Psoas muscle (tissue), 8 donors: ENCODE results near the gene TNFAIP3. TPM values are rescaled to one million over a fixed set of nuclear protein-coding genes. Genes with fewer than 3 reads are reported as not detected.

ENCODE experiments used
- ATAC-seq, 4 donors: fragments of 200-7000 bp; cut with Tn5 transposase; one replicate each; pipeline ENCODE4 v1.9.1; 2020; ENCODE audit warnings: moderate library complexity in 3 of 4, mild to moderate bottlenecking in 2 of 4
- DNase-seq, 2 donors: peaks; one replicate each; pipeline ENCODE4 v3.0.0-alpha.2; 2020
- H3K27ac ChIP-seq: fragments of 200-600 bp; one replicate; pipeline ENCODE4 v1.8.0; 2022
- H3K27me3 ChIP-seq, 3 donors: fragments of 200-600 bp in 1 of 3; one replicate each; pipeline versions ENCODE4 v1.6.1 to v1.8.0; 2013 to 2022; ENCODE audit warnings: low read length in 2 of 3, mild to moderate bottlenecking in 2 of 3, moderate library complexity in 1 of 3; ENCODE audit not compliant: insufficient read depth in 3 of 3
- H3K36me3 ChIP-seq, 2 donors: fragments of 200-600 bp in 1 of 2; one replicate each; pipeline versions ENCODE4 v1.6.1 to v1.8.0; 2013 to 2022; ENCODE audit warnings: low read depth in 1 of 2, mild to moderate bottlenecking in 1 of 2, moderate library complexity in 1 of 2; ENCODE audit not compliant: insufficient read depth in 1 of 2
- H3K4me1 ChIP-seq: fragments of 200-600 bp; one replicate; pipeline ENCODE4 v1.8.0; 2022
- H3K4me3 ChIP-seq: fragments of 200-600 bp; one replicate; pipeline ENCODE4 v1.8.0; 2022; ENCODE audit warnings: mild to moderate bottlenecking
- H3K9me3 ChIP-seq: fragments of 200-600 bp; one replicate; pipeline ENCODE4 v1.8.0; 2022
- WGBS, 3 donors: extraction: QIAGEN DNeasy Blood & Tissue Kit; methylation state at CpG; one replicate each; pipeline versions ENCODE4 v1.1.6 to v1.1.7; 2013; 5-methylcytosine and 5-hydroxymethylcytosine counted together
- intact Hi-C, 2 donors: fragments of 100-400 bp; cut with DNase I; formaldehyde crosslinking; loops; one replicate each; pipeline versions ENCODE4 v1.11.0 to v1.14.2; 2022
- polyA plus RNA-seq, 3 donors: library from polyadenylated mRNA; stranded (reverse); fragments of 200-250 nt; gene quantifications; one replicate each; pipeline ENCODE4 v1.2.3, GENCODE V29; 2013
- total RNA-seq, 4 donors: library from RNA; stranded (reverse); fragmentation: NEBNext Ultra II Directional in 2 of 4; extraction: Animal tissue kit (Norgen Biotek cat#: 25700) in 2 of 4; gene quantifications; one replicate each; pipeline versions ENCODE4 v1.2.1 to v1.2.4, GENCODE V29; 2021 to 2023
- TF ChIP-seq, protein P1 (sequence below): fragments of 200-600 bp; IDR thresholded peaks from one replicate; pipeline ENCODE4 v1.8.0; 2022; ENCODE audit warnings: antibody characterized with exemption
- donor health status: healthy with polysubstance abuse.
- donor health status: DM: no; HTN: no; CAD: no; lungs with moderate emphysema.
- donor health status: Bipolar disorder and iron deficiency.
- donor health status: healthy.
- donor health status: DM: yes; HTN: yes; CAD: no.
- donor health status: DM: no; HTN: no; CAD: no.
- donor health status: DM: no; HTN: no; CAD: no.
- donor health status: DM: yes; HTN: yes; CAD: no.

TNFAIP3 gene
- total and polyA plus RNA-seq, 7 donors = 2.0 to 12.8 (median 4.3) TPM

DNA sequence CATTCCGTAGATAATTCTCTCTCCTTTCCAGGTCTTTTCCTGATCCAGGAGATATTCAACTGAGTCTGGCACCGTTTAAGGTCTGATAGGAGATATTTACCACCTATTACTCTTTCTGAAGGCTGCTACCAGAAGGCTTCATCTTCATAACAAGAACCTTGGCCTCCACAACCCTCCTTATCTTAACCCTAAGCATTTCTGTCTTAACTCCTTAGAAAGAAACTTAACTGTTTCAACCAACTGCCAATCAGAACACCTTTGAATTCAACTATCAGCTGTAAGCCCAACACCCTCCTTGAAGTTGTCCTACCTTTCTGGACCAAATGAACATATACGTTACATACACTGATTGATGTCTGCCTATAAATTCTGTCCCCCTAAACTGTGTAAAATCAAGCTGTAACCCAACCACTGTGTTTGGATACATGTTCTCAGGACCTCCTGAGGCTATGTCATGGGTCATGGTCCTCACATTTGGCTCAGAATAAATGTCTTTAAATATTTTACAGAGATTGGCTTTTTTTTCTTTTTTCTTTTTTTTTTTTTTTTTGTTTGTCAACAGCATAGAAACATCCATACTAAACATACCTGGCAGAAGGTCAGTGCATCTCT, 6.6 kb upstream of the TNFAIP3 start:
- ATAC-seq (no peak), DNase-seq (no peak)
- Histone ChIP-seq H3K9me3 (no peaks in the 10 kb centered on the region), H3K36me3 (no peaks in the 10 kb centered on the region), H3K27me3 (no peaks in the 10 kb centered on the region), H3K4me3 (no peak overlapping the region), H3K27ac (no peak overlapping the region), H3K4me1 (no peaks in the 10 kb centered on the region)
- 78 to 81% (median 78%) methylated on average over 3 of the region's 3 CpGs for WGBS, 3 donors
- TF ChIP-seq, protein P1, sequence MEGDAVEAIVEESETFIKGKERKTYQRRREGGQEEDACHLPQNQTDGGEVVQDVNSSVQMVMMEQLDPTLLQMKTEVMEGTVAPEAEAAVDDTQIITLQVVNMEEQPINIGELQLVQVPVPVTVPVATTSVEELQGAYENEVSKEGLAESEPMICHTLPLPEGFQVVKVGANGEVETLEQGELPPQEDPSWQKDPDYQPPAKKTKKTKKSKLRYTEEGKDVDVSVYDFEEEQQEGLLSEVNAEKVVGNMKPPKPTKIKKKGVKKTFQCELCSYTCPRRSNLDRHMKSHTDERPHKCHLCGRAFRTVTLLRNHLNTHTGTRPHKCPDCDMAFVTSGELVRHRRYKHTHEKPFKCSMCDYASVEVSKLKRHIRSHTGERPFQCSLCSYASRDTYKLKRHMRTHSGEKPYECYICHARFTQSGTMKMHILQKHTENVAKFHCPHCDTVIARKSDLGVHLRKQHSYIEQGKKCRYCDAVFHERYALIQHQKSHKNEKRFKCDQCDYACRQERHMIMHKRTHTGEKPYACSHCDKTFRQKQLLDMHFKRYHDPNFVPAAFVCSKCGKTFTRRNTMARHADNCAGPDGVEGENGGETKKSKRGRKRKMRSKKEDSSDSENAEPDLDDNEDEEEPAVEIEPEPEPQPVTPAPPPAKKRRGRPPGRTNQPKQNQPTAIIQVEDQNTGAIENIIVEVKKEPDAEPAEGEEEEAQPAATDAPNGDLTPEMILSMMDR = no peak
- intact Hi-C loops = loop anchor here (10.0 kb wide), 1 partner anchor 646 kb away; the partner anchor contains the start of gene IFNGR1 (in 2 of the 2)

DNA sequence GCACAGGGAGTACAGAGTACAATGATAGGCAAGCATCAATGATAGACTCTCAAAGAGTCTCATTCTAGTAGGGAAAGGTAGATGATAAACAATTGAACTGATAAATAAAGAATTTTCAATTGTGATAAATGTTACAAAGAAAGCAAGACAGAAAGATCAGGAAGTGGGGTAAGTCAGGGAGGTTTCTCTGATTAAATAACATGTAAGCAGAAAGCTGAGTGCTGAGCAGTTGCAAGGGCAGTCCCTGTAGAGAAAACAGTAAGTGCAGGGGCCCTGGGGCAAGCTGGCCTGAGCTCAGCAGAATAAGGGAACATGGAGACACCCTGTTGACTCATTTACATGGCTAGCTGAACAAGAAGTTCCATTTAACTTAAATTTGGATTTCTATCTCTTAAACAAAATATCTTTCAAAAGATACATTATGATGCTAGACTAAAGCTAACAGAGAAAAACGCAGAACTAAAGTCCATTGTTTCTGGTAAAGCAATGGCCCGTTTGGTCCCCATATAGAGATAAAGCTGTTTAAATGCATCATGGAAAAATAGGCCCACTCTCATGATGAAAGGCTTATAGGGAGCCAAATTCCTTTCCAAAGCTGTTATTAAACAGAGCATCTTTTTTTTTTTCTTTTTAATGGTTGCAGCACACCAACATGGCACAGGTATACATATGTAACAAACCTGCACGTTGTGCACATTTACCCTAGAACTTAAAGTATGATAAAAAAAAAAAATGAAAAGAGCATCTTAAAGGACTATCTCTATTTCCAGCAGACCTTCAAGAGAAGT, 5.3 kb upstream of the TNFAIP3 start:
- 91 to 98% (median 94%) methylated on average over 3 of the region's 3 CpGs for WGBS, 3 donors
- DNase-seq (no peak), ATAC-seq (no peak)
- no peaks in the 10 kb centered on the region for H3K27me3 ChIP-seq
- TF ChIP-seq, protein P1 = no peak
- no peak overlapping the region for H3K4me3 ChIP-seq
- H3K9me3 ChIP-seq = no peaks in the 10 kb centered on the region
- H3K4me1 ChIP-seq = peaks cover 6% of the 10 kb centered on the region
- no peaks in the 10 kb centered on the region for H3K36me3 ChIP-seq
- no peak overlapping the region for H3K27ac ChIP-seq
- intact Hi-C loops = loop anchor here (10.0 kb wide), 1 partner anchor 647 kb away; the partner anchor contains the start of gene IFNGR1 (in 2 of the 2)

DNA sequence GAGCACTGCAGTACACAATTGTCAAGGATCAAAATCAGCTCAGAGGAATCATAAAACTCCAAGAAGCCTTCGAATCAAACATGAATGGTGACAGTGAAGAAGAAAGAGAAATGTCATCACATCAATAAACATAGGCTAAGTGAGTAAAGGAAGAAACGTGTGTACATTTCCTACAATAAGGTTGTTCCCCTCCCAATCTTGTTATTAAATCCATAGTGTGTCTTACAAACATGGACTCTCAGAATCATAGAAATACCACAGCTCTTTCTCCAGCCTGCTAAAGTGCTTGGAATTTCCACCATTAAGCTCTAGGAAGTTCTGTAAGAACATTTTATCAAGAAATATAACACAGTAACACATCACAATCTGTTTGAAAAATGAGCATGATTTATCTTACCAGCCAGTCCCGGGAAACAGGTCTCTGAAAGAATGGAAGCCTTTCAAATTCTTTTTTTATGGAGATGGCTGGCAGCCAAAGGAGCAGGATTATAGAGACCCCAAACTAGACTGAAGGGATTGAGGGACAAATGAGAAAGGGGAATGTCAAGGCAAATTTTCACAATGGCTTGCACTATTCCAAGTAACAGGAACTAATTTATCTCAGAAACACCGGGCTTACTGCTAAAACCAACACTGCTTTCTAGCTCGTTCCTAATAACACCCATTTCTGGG, 4.5 kb upstream of the TNFAIP3 start:
- no peak overlapping the region for H3K4me3 ChIP-seq
- peaks cover 6% of the 10 kb centered on the region for H3K4me1 ChIP-seq
- no peaks in the 10 kb centered on the region for H3K9me3 ChIP-seq
- WGBS, 3 donors = 67 to 69% (median 69%) methylated on average over 5 of the region's 5 CpGs
- H3K36me3 ChIP-seq = no peaks in the 10 kb centered on the region
- TF ChIP-seq, protein P1 = no peak
- ATAC-seq (no peak), DNase-seq (no peak)
- no peaks in the 10 kb centered on the region for H3K27me3 ChIP-seq
- intact Hi-C loops = loop anchor here (10.0 kb wide), 1 partner anchor 648 kb away; the partner anchor contains the start of gene IFNGR1 (in 2 of the 2)
- H3K27ac ChIP-seq = no peak overlapping the region

DNA sequence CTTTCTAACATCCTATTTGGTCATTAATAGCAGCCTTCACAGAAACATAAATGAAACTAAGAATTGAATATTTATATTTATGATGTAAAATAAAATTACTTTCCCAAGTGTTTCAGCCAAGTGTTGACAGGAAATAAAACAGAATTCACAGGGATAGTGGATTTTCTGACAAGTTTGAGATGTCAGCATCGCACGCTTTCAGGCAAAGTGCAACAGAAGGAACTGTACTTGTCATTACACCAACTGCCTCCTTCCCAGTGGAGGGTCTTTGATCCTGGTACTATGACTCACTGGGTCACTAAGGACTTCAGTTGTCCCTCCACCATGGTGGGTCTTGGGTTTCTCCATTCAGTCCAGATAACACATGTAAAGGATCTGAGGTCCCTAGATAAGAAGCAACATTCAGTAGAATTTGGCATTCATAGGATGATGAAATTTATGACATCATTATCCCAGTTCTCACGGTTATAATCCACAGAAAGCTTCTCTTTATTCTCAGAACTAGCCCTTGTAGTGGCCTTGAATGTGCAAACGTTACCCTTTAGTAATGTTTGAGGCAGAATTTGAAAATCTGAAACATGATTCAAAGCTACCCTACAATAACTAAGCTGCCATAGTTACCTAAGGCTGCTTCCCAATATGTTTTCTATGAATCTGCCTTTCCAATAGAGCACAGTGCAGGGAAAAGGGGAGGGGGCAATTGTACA, 3.8 kb upstream of the TNFAIP3 start:
- WGBS, 3 donors = 53 to 69% (median 57%) methylated on average over 4 of the region's 4 CpGs
- Histone ChIP-seq H3K27ac (no peak overlapping the region), H3K9me3 (no peaks in the 10 kb centered on the region), H3K27me3 (no peaks in the 10 kb centered on the region), H3K4me3 (no peak overlapping the region), H3K36me3 (no peaks in the 10 kb centered on the region), H3K4me1 (peaks cover 8% of the 10 kb centered on the region)
- ATAC-seq = no peak
- intact Hi-C loops = loop anchor here (10.0 kb wide), 1 partner anchor 648 kb away; the partner anchor contains the start of gene IFNGR1 (in 2 of the 2)
- DNase-seq = no peak
- TF ChIP-seq, protein P1 = no peak
